CD4-positive, alpha-beta T cell treated with Interleukin-6 for 4 hours (primary cell): Measurements from ENCODE around the gene C11orf16.
"Not testable (repeated sequence)": the region's sequence is repeated elsewhere in the genome, so short reads cannot be mapped to it uniquely, and the experiment has no call there.

Source experiments
- DNase-seq: peaks from one replicate; pipeline ENCODE4 v3.0.0-alpha.2; 2020; ENCODE audit warnings: mixed read lengths

The C11orf16 gene

GRCh38 chr11:8934742-8935488, 2.2 kb upstream of the C11orf16 start:
- DNase-seq = no peak

GRCh38 chr11:8933931-8934330, 1.2 kb upstream of the C11orf16 start:
- DNase-seq = no peak

GRCh38 chr11:8930456-8931175, 2.1 kb downstream of the C11orf16 start:
- no peak for DNase-seq

- DNase-seq = no peak
These were observed 3.6 kb downstream of the C11orf16 start for GRCh38 chr11:8928981-8929615.

GRCh38 chr11:8928205-8928604, 4.5 kb downstream of the C11orf16 start:
- no peak for DNase-seq

GRCh38 chr11:8927233-8927632, 5.5 kb downstream of the C11orf16 start:
- DNase-seq = no peak

GRCh38 chr11:8926236-8926635, 6.5 kb downstream of the C11orf16 start:
- DNase-seq = no peak

- no peak for DNase-seq
These were observed 7.0 kb downstream of the C11orf16 start for GRCh38 chr11:8925711-8926110.

- DNase-seq = no peak
These were observed 10.1 kb downstream of the C11orf16 start for GRCh38 chr11:8922691-8923090.

- DNase-seq = no peak
These were observed 15.5 kb downstream of the C11orf16 start for GRCh38 chr11:8917157-8917825.

GRCh38 chr11:8914661-8915018, 18.1 kb downstream of the C11orf16 start:
- DNase-seq = no peak

GRCh38 chr11:8913961-8914660, 18.6 kb downstream of the C11orf16 start:
- DNase-seq = peak; percentile 57

GRCh38 chr11:8911029-8911823, 21.5 kb downstream of the C11orf16 start, which contains the start of gene AKIP1:
Gene AKIP1 (plus strand): TSS chr11:8911189. CDS start chr11:8911450, 261 bp downstream.
- DNase-seq = peak; percentile 87

- DNase-seq = no peak
These were observed 22.1 kb downstream of the C11orf16 start for GRCh38 chr11:8910649-8911026.

GRCh38 chr11:8908099-8908498, 24.6 kb downstream of the C11orf16 start:
- DNase-seq = no peak

GRCh38 chr11:8907116-8907515, 25.6 kb downstream of the C11orf16 start:
- DNase-seq = no peak

- DNase-seq = no peak
These were observed 27.1 kb downstream of the C11orf16 start for GRCh38 chr11:8905528-8906165.

GRCh38 chr11:8899119-8899753, 33.5 kb downstream of the C11orf16 start:
- no peak for DNase-seq

GRCh38 chr11:8891185-8891584, 41.6 kb downstream of the C11orf16 start:
- DNase-seq = not testable (repeated sequence)

- DNase-seq = no peak
These were observed 46.4 kb downstream of the C11orf16 start for GRCh38 chr11:8886322-8886721.

GRCh38 chr11:8881585-8881984, 51.2 kb downstream of the C11orf16 start:
- DNase-seq = not testable (repeated sequence)
